ENCODE data around the gene MAVS.
"Not testable (repeated sequence)": the region's sequence is repeated elsewhere in the genome, so short reads cannot be mapped to it uniquely, and the experiment has no call there.

The MAVS gene

DNA sequence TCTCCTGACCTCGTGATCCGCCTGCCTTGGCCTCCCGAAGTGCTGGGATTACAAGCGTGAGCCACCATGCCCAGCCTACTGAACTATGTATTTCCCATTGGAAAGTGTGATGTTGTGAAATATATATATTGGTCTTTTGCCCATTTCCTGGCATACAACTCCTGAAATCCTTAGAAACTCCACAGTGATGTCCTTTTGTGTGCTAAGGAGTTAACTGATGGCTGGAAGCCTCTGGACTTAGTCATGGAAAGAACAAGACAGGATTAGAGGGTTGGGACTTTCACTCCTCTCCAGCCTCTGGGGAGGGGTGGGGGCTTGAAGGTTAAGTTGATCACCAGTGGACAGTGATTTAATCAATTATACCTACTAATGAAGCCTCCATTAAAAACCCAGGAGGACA lies 49.7 kb downstream of the MAVS start:
- Histone ChIP-seq H3K79me2 (ENCODE audit: low read length) (peaks cover 100% of the 10 kb centered on the region), H4K20me1 (ENCODE audit: insufficient read depth, low read length) (peaks cover 73% of the 10 kb centered on the region), H3K4me3 (ENCODE audit: low read length) (no peak overlapping the region), H3K9ac (ENCODE audit: low read length) (no peak overlapping the region), H2AFZ (ENCODE audit: low read length) (no peak overlapping the region), H3K4me2 (ENCODE audit: low read depth, low read length) (no peak overlapping the region), H3F3A (ENCODE audit: insufficient read depth, low read length) (no peaks in the 10 kb centered on the region), H3K9me3 (replicated peaks; ENCODE audit: insufficient read depth, low read length) (no peaks in the 10 kb centered on the region), H3K9me2 (replicated peaks; ENCODE audit: insufficient read depth, low read length) (no peaks in the 10 kb centered on the region), H3K27me3 (replicated peaks; ENCODE audit: insufficient read depth, low read length) (no peaks in the 10 kb centered on the region), H3K36me3 (replicated peaks; ENCODE audit: insufficient read depth, low read length) (no peaks in the 10 kb centered on the region; the same call in 1 of the 2 replicates), H3K4me1 (ENCODE audit: low read length) (peaks cover 16% of the 10 kb centered on the region; the same call in 1 of the 2 replicates), H3K27ac (ENCODE audit: low read length) (no peak overlapping the region)
- DNase-seq: no peak
- TF ChIP-seq EZH2phosphoT487 (IDR thresholded peaks at IDR 0.05; ENCODE audit: low read length) (no peak), EZH2 (optimal IDR thresholded peaks at IDR 0.05; ENCODE audit: low read depth, low read length) (no peak)
- TF ChIP-seq, protein P1, sequence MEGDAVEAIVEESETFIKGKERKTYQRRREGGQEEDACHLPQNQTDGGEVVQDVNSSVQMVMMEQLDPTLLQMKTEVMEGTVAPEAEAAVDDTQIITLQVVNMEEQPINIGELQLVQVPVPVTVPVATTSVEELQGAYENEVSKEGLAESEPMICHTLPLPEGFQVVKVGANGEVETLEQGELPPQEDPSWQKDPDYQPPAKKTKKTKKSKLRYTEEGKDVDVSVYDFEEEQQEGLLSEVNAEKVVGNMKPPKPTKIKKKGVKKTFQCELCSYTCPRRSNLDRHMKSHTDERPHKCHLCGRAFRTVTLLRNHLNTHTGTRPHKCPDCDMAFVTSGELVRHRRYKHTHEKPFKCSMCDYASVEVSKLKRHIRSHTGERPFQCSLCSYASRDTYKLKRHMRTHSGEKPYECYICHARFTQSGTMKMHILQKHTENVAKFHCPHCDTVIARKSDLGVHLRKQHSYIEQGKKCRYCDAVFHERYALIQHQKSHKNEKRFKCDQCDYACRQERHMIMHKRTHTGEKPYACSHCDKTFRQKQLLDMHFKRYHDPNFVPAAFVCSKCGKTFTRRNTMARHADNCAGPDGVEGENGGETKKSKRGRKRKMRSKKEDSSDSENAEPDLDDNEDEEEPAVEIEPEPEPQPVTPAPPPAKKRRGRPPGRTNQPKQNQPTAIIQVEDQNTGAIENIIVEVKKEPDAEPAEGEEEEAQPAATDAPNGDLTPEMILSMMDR (IDR thresholded peaks at IDR 0.05; ENCODE audit: low read length): no peak

DNA sequence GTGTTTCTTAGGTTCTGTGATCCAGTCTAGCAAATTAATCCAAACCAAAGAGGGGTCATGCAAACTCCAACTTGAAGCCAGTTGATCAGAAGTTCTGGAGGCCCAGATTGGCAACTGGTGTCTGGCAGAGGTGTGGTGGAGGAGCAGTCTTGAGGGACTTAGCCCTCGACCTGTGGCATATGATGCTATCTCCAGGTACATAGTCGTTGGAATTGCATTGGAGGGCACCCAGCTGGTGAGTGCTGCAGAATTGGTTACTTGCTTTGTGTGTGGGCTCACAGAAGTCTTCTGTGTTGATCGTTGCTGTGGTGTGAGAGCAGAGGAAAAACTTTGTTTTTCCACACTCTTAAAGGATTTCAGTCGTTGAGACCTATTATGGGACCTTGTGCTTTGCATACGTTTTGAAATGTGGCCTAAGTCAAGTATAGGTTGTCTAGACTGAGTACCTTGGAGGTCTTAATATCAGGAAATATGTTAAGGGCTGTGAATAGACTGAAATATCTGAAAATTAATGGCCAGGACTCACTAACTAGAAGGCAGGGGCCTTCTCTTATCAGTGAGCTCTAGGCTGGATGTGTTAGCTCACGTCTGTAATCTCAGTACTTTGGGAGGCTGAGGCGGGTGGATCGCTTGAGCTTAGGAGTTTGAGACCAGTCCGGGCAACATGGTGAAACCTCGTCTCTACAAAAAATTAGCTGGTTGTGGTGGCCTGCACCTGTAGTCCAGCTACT lies 50.4 kb downstream of the MAVS start:
- Histone ChIP-seq H3K9me3 (replicated peaks; ENCODE audit: insufficient read depth, low read length) (no peaks in the 10 kb centered on the region), H3K4me2 (ENCODE audit: low read depth, low read length) (no peak overlapping the region), H2AFZ (ENCODE audit: low read length) (no peak overlapping the region), H3K27me3 (replicated peaks; ENCODE audit: insufficient read depth, low read length) (no peaks in the 10 kb centered on the region), H3K9me2 (replicated peaks; ENCODE audit: insufficient read depth, low read length) (no peaks in the 10 kb centered on the region), H3K4me1 (ENCODE audit: low read length) (peaks cover 11% of the 10 kb centered on the region; the same call in 1 of the 2 replicates), H3F3A (ENCODE audit: insufficient read depth, low read length) (no peaks in the 10 kb centered on the region), H3K4me3 (ENCODE audit: low read length) (no peak overlapping the region), H3K79me2 (ENCODE audit: low read length) (peaks cover 100% of the 10 kb centered on the region), H3K36me3 (replicated peaks; ENCODE audit: insufficient read depth, low read length) (no peaks in the 10 kb centered on the region; the same call in 1 of the 2 replicates), H3K27ac (ENCODE audit: low read length) (no peak overlapping the region), H3K9ac (ENCODE audit: low read length) (no peak overlapping the region), H4K20me1 (ENCODE audit: insufficient read depth, low read length) (peaks cover 78% of the 10 kb centered on the region)
- TF ChIP-seq, protein P1 (IDR thresholded peaks at IDR 0.05; ENCODE audit: low read length): no peak
- TF ChIP-seq EZH2 (optimal IDR thresholded peaks at IDR 0.05; ENCODE audit: low read depth, low read length) (no peak), EZH2phosphoT487 (IDR thresholded peaks at IDR 0.05; ENCODE audit: low read length) (no peak)
- no peak for DNase-seq

DNA sequence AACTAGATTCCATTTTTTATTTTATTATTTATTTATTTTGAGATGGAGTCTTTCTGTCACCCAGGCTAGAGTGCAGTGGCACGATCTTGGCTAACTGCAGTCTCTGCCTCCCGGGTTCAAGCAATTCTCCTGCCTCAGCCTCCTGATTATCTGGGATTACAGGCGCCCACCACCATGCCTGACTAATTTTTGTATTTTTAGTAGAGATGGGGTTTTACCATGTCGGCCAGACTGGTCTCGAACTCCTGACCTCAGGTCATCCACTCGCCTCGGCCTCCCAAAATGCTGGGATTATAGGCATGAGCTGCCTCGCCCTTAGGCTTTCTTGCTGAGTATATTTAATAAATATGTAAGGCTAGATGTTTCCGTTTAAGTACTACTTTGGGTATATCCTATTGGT lies 51.5 kb downstream of the MAVS start:
- Histone ChIP-seq H4K20me1 (ENCODE audit: insufficient read depth, low read length) (peaks cover 80% of the 10 kb centered on the region), H3K79me2 (ENCODE audit: low read length) (peaks cover 100% of the 10 kb centered on the region), H3K4me1 (ENCODE audit: low read length) (peaks cover 11% of the 10 kb centered on the region; the same call in 1 of the 2 replicates)
- not testable (repeated sequence) for H3K4me2 ChIP-seq (ENCODE audit: low read depth, low read length); H3K27me3 ChIP-seq (replicated peaks; ENCODE audit: insufficient read depth, low read length); H3K27ac ChIP-seq (ENCODE audit: low read length); DNase-seq; H3K9me2 ChIP-seq (replicated peaks; ENCODE audit: insufficient read depth, low read length); H3K9ac ChIP-seq (ENCODE audit: low read length); H3K9me3 ChIP-seq (replicated peaks; ENCODE audit: insufficient read depth, low read length); H3K36me3 ChIP-seq (replicated peaks; ENCODE audit: insufficient read depth, low read length); H3K4me3 ChIP-seq (ENCODE audit: low read length); H3F3A ChIP-seq (ENCODE audit: insufficient read depth, low read length); H2AFZ ChIP-seq (ENCODE audit: low read length)

DNA sequence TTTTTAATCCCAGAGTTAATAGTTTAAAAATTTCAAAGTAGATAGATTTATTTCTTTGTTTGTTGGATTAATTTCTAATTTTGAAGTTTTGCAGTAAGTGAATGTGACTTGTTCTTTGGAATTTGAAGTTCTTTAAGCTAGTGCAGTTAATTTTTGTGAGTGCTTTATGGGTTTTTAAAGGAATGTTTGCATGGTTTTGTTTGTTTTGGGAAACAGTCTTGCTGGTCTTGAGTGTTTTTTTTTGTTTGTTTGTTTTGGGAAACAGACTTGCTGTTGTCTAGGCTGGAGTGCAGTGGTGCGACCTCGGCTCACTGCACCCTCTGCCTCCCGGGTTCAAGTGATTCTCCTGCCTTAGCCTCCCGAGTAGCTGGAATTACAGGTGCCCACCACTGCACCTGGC lies 52.0 kb downstream of the MAVS start:
- DNase-seq: no peak
- H3F3A ChIP-seq (ENCODE audit: insufficient read depth, low read length): no peaks in the 10 kb centered on the region
- H2AFZ ChIP-seq (ENCODE audit: low read length): no peak overlapping the region
- H3K4me2 ChIP-seq (ENCODE audit: low read depth, low read length): no peak overlapping the region
- peaks cover 76% of the 10 kb centered on the region for H4K20me1 ChIP-seq (ENCODE audit: insufficient read depth, low read length)
- no peaks in the 10 kb centered on the region for H3K9me3 ChIP-seq (replicated peaks; ENCODE audit: insufficient read depth, low read length)
- peaks cover 8% of the 10 kb centered on the region; the same call in 1 of the 2 replicates for H3K4me1 ChIP-seq (ENCODE audit: low read length)
- H3K79me2 ChIP-seq (ENCODE audit: low read length): peaks cover 100% of the 10 kb centered on the region
- H3K9me2 ChIP-seq (replicated peaks; ENCODE audit: insufficient read depth, low read length): no peaks in the 10 kb centered on the region
- no peak overlapping the region for H3K9ac ChIP-seq (ENCODE audit: low read length)
- no peaks in the 10 kb centered on the region; the same call in 1 of the 2 replicates for H3K36me3 ChIP-seq (replicated peaks; ENCODE audit: insufficient read depth, low read length)
- TF ChIP-seq EZH2phosphoT487 (IDR thresholded peaks at IDR 0.05; ENCODE audit: low read length) (no peak), EZH2 (optimal IDR thresholded peaks at IDR 0.05; ENCODE audit: low read depth, low read length) (no peak)
- TF ChIP-seq, protein P1 (IDR thresholded peaks at IDR 0.05; ENCODE audit: low read length): no peak
- no peak overlapping the region for H3K27ac ChIP-seq (ENCODE audit: low read length)
- H3K27me3 ChIP-seq (replicated peaks; ENCODE audit: insufficient read depth, low read length): no peaks in the 10 kb centered on the region
- H3K4me3 ChIP-seq (ENCODE audit: low read length): no peak overlapping the region
